Measurements from ENCODE around the gene ADGRB2. TPM values are rescaled to one million over a fixed set of nuclear protein-coding genes. Genes with fewer than 3 reads are reported as not detected.

ADGRB2 gene
- total RNA-seq, 1 experiment from 2014 or later, result 15.6 TPM

- peaks cover 39% of the 10 kb centered on the region for H3K4me1 ChIP-seq (replicated peaks; ENCODE audit: insufficient read depth)
- DNase-seq, result no peak
- BruUV-seq (replicated peaks), result no TSS peak
- no peak overlapping the region for H2AFZ ChIP-seq
- TF ChIP-seq EZH2 (IDR thresholded peaks at IDR 0.05; ENCODE audit: low read depth) (no peak), CTCF (conservative IDR thresholded peaks at IDR 0.05) (no peak)
- H3F3A ChIP-seq (ENCODE audit: insufficient read depth, low read depth), result peaks cover 37% of the 10 kb centered on the region; the same call in 1 of the 2 replicates
- intact Hi-C loops (cut with micrococcal nuclease; ENCODE audit: unreplicated experiment), result no loop called here
- ChIA-PET POLR2A (ENCODE audit: unreplicated experiment) (no interaction called here), CTCF (no interaction called here)
- no peak overlapping the region for H3K27ac ChIP-seq
- H3K4me3 ChIP-seq, result no peak overlapping the region
- no peaks in the 10 kb centered on the region for H3K79me2 ChIP-seq (ENCODE audit: low read depth)
- H3K36me3 ChIP-seq (ENCODE audit: low read depth), result no peaks in the 10 kb centered on the region
- H3K27me3 ChIP-seq (ENCODE audit: insufficient read depth, low read depth), result no peaks in the 10 kb centered on the region
- H3K4me2 ChIP-seq, result no peak overlapping the region
- no peaks in the 10 kb centered on the region for H3K9me2 ChIP-seq (ENCODE audit: insufficient read depth)
- H4K20me1 ChIP-seq (ENCODE audit: insufficient read depth), result no peaks in the 10 kb centered on the region; the same call in 1 of the 2 replicates
- H3K9me3 ChIP-seq (ENCODE audit: insufficient read depth, low read depth), result no peaks in the 10 kb centered on the region
Measured at GRCh38 chr1:31757204-31757679, 6.9 kb downstream of the ADGRB2 start.

- Histone ChIP-seq H3K36me3 (ENCODE audit: low read depth) (no peaks in the 10 kb centered on the region), H4K20me1 (ENCODE audit: insufficient read depth) (no peaks in the 10 kb centered on the region; the same call in 1 of the 2 replicates), H3K9me3 (ENCODE audit: insufficient read depth, low read depth) (no peaks in the 10 kb centered on the region), H3K4me2 (no peak overlapping the region), H3K9me2 (ENCODE audit: insufficient read depth) (no peaks in the 10 kb centered on the region), H2AFZ (no peak overlapping the region), H3K27me3 (ENCODE audit: insufficient read depth, low read depth) (no peaks in the 10 kb centered on the region), H3K4me3 (no peak overlapping the region), H3F3A (ENCODE audit: insufficient read depth, low read depth) (peaks cover 37% of the 10 kb centered on the region), H3K4me1 (replicated peaks; ENCODE audit: insufficient read depth) (peaks cover 32% of the 10 kb centered on the region), H3K79me2 (ENCODE audit: low read depth) (no peaks in the 10 kb centered on the region), H3K27ac (no peak overlapping the region)
- intact Hi-C loops (cut with micrococcal nuclease; ENCODE audit: unreplicated experiment), result no loop called here
- TF ChIP-seq CTCF (conservative IDR thresholded peaks at IDR 0.05), result no peak
- no peak for TF ChIP-seq EZH2 (IDR thresholded peaks at IDR 0.05; ENCODE audit: low read depth)
- POLR2A ChIA-PET (ENCODE audit: unreplicated experiment), result no interaction called here
- no TSS peak for BruUV-seq (replicated peaks)
- DNase-seq, result no peak
- CTCF ChIA-PET, result no interaction called here
Measured at GRCh38 chr1:31756578-31756977, 7.6 kb downstream of the ADGRB2 start.

- Histone ChIP-seq H3K27ac (no peak overlapping the region), H3K79me2 (ENCODE audit: low read depth) (no peaks in the 10 kb centered on the region), H3K9me3 (ENCODE audit: insufficient read depth, low read depth) (no peaks in the 10 kb centered on the region), H2AFZ (no peak overlapping the region), H3K36me3 (ENCODE audit: low read depth) (no peaks in the 10 kb centered on the region), H3K4me1 (replicated peaks; ENCODE audit: insufficient read depth) (peaks cover 26% of the 10 kb centered on the region), H3F3A (ENCODE audit: insufficient read depth, low read depth) (peaks cover 33% of the 10 kb centered on the region), H4K20me1 (ENCODE audit: insufficient read depth) (no peaks in the 10 kb centered on the region; the same call in 1 of the 2 replicates), H3K27me3 (ENCODE audit: insufficient read depth, low read depth) (no peaks in the 10 kb centered on the region), H3K4me3 (no peak overlapping the region), H3K4me2 (no peak overlapping the region), H3K9me2 (ENCODE audit: insufficient read depth) (no peaks in the 10 kb centered on the region)
- intact Hi-C loops (cut with micrococcal nuclease; ENCODE audit: unreplicated experiment), result no loop called here
- TF ChIP-seq EZH2 (IDR thresholded peaks at IDR 0.05; ENCODE audit: low read depth), result no peak
- no peak for TF ChIP-seq CTCF (conservative IDR thresholded peaks at IDR 0.05)
- POLR2A ChIA-PET (ENCODE audit: unreplicated experiment), result no interaction called here
- no TSS peak for BruUV-seq (replicated peaks)
- DNase-seq, result no peak
- CTCF ChIA-PET, result no interaction called here
Measured at GRCh38 chr1:31755850-31756492, 8.2 kb downstream of the ADGRB2 start.
